H1 (cell line): ENCODE measurements around the gene EPB42. TPM values are rescaled to one million over a fixed set of nuclear protein-coding genes. Genes with fewer than 3 reads are reported as not detected.

Experiments used
- HDAC2 ChIP-seq, 2 experiments: fragments of 300-600 bp in 1 of 2; sonication (generic) in 1 of 2; IDR thresholded peaks; 2 replicates each; pipeline ENCODE4 v1.6.1; 2011 to 2012; ENCODE audit warnings: low read depth in 2 of 2, low read length in 2 of 2, mild to moderate bottlenecking in 2 of 2, moderate library complexity in 2 of 2, borderline replicate concordance in 1 of 2, inconsistent platforms in 1 of 2
- SIX5 ChIP-seq: IDR thresholded peaks from 2 replicates; pipeline ENCODE4 v1.6.1; 2011; ENCODE audit warnings: mild to moderate bottlenecking, low read depth, low read length
- YY1 ChIP-seq: IDR thresholded peaks from 2 replicates; pipeline ENCODE4 v1.6.1; 2011; ENCODE audit warnings: low read depth, mild to moderate bottlenecking, low read length
- polyA plus RNA-seq, 7 experiments: library from polyadenylated mRNA; depleted of rRNA in 3 of 7; stranded (reverse) in 5 of 7; unstranded in 2 of 7; fragments of >200 nt in 5 of 7; fragments of 200-250 nt in 2 of 7; gene quantifications; 1 replicate in 5 of 7; 2 replicates in 1 of 7; 4 replicates in 1 of 7; pipeline versions ENCODE4 v1.2.1 to v1.2.3, GENCODE V29; 2011 to 2013; ENCODE audit warnings: missing spikeins in 2 of 7, mixed read lengths in 2 of 7
- total RNA-seq: library from RNA; stranded (reverse); fragmentation: NEBNext Ultra II Directional; extraction: Animal tissue kit (Norgen Biotek cat#: 25700); gene quantifications from 2 replicates; pipeline ENCODE4 v1.2.1, GENCODE V29; 2021

The EPB42 gene
- total and polyA plus RNA-seq, 2 of the 8 experiments (the other 6 are each of a cell fraction or from before 2014, with no cell fraction given), result not detected

DNA sequence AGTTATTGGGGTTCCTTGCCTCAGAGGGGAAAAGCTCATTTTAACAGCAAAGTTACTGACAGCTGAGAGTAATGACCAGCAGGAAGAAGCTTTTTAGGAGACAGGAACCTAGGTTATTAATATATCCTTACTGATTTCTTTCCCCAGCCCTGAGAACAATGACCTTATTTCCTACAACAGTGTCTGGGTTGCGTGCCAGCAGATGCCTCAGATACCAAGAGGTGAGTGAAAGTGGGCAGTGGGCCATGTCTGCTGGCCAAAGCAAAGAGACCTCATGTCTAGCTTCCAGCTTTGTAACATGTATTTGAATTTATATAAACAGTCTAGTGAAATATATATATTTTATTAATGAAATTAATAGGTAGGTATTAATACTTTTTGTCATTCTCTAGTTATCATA is 30.6 kb downstream of the EPB42 start (continued):
- TF ChIP-seq SIX5 (no peak), HDAC2 (IDR thresholded peaks at IDR 0.05; ENCODE audit: borderline replicate concordance in 1 of 2, low read depth in 2 of 2, low read length in 2 of 2) (no peak), YY1 (no peak)
